Frontal cortex (tissue), 4 donors: ENCODE results near the gene ETS1. TPM values are rescaled to one million over a fixed set of nuclear protein-coding genes. Genes with fewer than 3 reads are reported as not detected.

Experiments used
- DNase-seq, 2 donors: peaks; one replicate each; pipeline ENCODE4 v3.0.0; 2012; ENCODE audit warnings: low spot score in 2 of 2
- FAIRE-seq: peaks from 2 replicates; lab custom pipeline; 2012; peaks lifted over from hg19 to GRCh38; lab: Jason Lieb, UNC
- total RNA-seq: library from RNA; depleted of rRNA; stranded (reverse); fragments of >200 nt; gene quantifications from one replicate; pipeline ENCODE4 v1.2.3, GENCODE V29; 2014
- donor health status: control.
- donor health status: control.
- donor health status: control.

Gene ETS1
- total RNA-seq, 1 donor from 2014 or later = 9.8 TPM

GRCh38 chr11:128493570-128493965 is 93.8 kb downstream of the ETS1 start:
- no peak for FAIRE-seq
- DNase-seq = no peak

- no peak for DNase-seq
- FAIRE-seq = no peak
Measured at GRCh38 chr11:128492903-128493569, 94.3 kb downstream of the ETS1 start.

- no peak for DNase-seq
- no peak for FAIRE-seq
Measured at GRCh38 chr11:128492461-128492860, 94.9 kb downstream of the ETS1 start.

GRCh38 chr11:128491195-128491936 is 96.0 kb downstream of the ETS1 start:
- FAIRE-seq = no peak
- DNase-seq = no peak

- no peak for FAIRE-seq
Measured at GRCh38 chr11:128490092-128490491, 97.3 kb downstream of the ETS1 start.

GRCh38 chr11:128488471-128488870 is 98.9 kb downstream of the ETS1 start:
- DNase-seq (no peak), FAIRE-seq (no peak)

More at GRCh38 chr11:128490092-128490491, 97.3 kb downstream of the ETS1 start:
- DNase-seq = no peak

GRCh38 chr11:128487978-128488377 is 99.4 kb downstream of the ETS1 start:
- no peak for DNase-seq
- FAIRE-seq = no peak

- no peak for FAIRE-seq
Measured at GRCh38 chr11:128484172-128484571, 103.2 kb downstream of the ETS1 start.

GRCh38 chr11:128483211-128483788 is 104.1 kb downstream of the ETS1 start:
- no peak for DNase-seq
- FAIRE-seq = no peak

More at GRCh38 chr11:128484172-128484571, 103.2 kb downstream of the ETS1 start:
- DNase-seq = no peak

- DNase-seq (no peak), FAIRE-seq (no peak)
Measured at GRCh38 chr11:128482512-128483191, 104.7 kb downstream of the ETS1 start.

GRCh38 chr11:128482092-128482491 is 105.3 kb downstream of the ETS1 start:
- DNase-seq (no peak), FAIRE-seq (no peak)

GRCh38 chr11:128481135-128481534 is 106.2 kb downstream of the ETS1 start:
- FAIRE-seq (no peak), DNase-seq (no peak)

GRCh38 chr11:128480665-128481064 is 106.7 kb downstream of the ETS1 start:
- no peak for DNase-seq
- FAIRE-seq = no peak

GRCh38 chr11:128480066-128480465 is 107.3 kb downstream of the ETS1 start:
- FAIRE-seq (no peak), DNase-seq (no peak)

GRCh38 chr11:128479144-128479543 is 108.2 kb downstream of the ETS1 start:
- no peak for FAIRE-seq
- no peak for DNase-seq

- DNase-seq (no peak), FAIRE-seq (no peak)
Measured at GRCh38 chr11:128478305-128478704, 109.1 kb downstream of the ETS1 start.

- FAIRE-seq (no peak), DNase-seq (no peak)
Measured at GRCh38 chr11:128477811-128478210, 109.5 kb downstream of the ETS1 start.

- DNase-seq (no peak), FAIRE-seq (no peak)
Measured at GRCh38 chr11:128477278-128477677, 110.1 kb downstream of the ETS1 start.

GRCh38 chr11:128476729-128477128 is 110.6 kb downstream of the ETS1 start:
- FAIRE-seq (no peak), DNase-seq (no peak)

GRCh38 chr11:128476049-128476448 is 111.3 kb downstream of the ETS1 start:
- DNase-seq (no peak), FAIRE-seq (no peak)
